IMR-90 (cell line): ENCODE results near the gene URAD. TPM values are rescaled to one million over a fixed set of nuclear protein-coding genes. Genes with fewer than 3 reads are reported as not detected.

Source experiments
- ATAC-seq: fragments of 200-7000 bp; cut with Tn5 transposase; 2 replicates; pipeline ENCODE4 v1.9.1; 2020; ENCODE audit warnings: low read depth, mild to moderate bottlenecking, moderate library complexity
- BruUV-seq: library from RNA; stranded (reverse); fragments of 400-500 nt; replicated peaks from 2 replicates; lab custom pipeline; 2021; lab: Mats Ljungman, UMichigan
- CTCF ChIA-PET: fragments of 300-600 bp; formaldehyde crosslinking; extraction: SDS; loops from one replicate; lab custom pipeline; 2021; ENCODE audit warnings: antibody characterized with exemption; lab: Yijun Ruan, JAX
- POLR2A ChIA-PET: fragments of 300-600 bp; sonication (Branson Sonifier 250); formaldehyde crosslinking; loops from one replicate; lab custom pipeline; 2022; ENCODE audit warnings: antibody characterized with exemption; ENCODE audit not compliant: unreplicated experiment; lab: Charles Lee
- DNase-seq: peaks from one replicate; pipeline ENCODE4 v3.0.0; 2013
- H2AFZ ChIP-seq: replicated peaks from 2 replicates; pipeline ENCODE3; 2013; ENCODE audit warnings: low read length, mild to moderate bottlenecking; ENCODE audit not compliant: poor library complexity
- H2AK5ac ChIP-seq: 2 replicates; pipeline ENCODE4 v1.6.1; 2013; ENCODE audit warnings: low read depth, low read length, inconsistent platforms
- H2AK9ac ChIP-seq: replicated peaks from 2 replicates; pipeline ENCODE3; 2013; ENCODE audit warnings: mild to moderate bottlenecking, low read depth, low read length, moderate library complexity; ENCODE audit not compliant: poor library complexity
- H2BK120ac ChIP-seq: 2 replicates; pipeline ENCODE4 v1.6.1; 2013; ENCODE audit warnings: low read depth, low read length, inconsistent platforms
- H2BK15ac ChIP-seq: 3 replicates; pipeline ENCODE4 v1.6.1; 2013; ENCODE audit warnings: low read depth, low read length, inconsistent platforms
- H2BK20ac ChIP-seq: 2 replicates; pipeline ENCODE4 v1.6.1; 2013; ENCODE audit warnings: low read depth, mild to moderate bottlenecking, inconsistent platforms, low read length, moderate library complexity
- H2BK5ac ChIP-seq: 2 replicates; pipeline ENCODE4 v1.6.1; 2013; ENCODE audit warnings: mild to moderate bottlenecking, low read depth, low read length, inconsistent platforms; ENCODE audit not compliant: poor library complexity, severe bottlenecking
- H3K14ac ChIP-seq: replicated peaks from 2 replicates; pipeline ENCODE4 v1.6.1; 2013; ENCODE audit warnings: low read depth, low read length, inconsistent platforms
- H3K18ac ChIP-seq: 2 replicates; pipeline ENCODE4 v1.6.1; 2013; ENCODE audit warnings: low read depth, low read length, control low read depth
- H3K23ac ChIP-seq: 2 replicates; pipeline ENCODE4 v1.6.1; 2013; ENCODE audit warnings: low read depth, low read length, inconsistent platforms
- H3K27ac ChIP-seq: 2 replicates; pipeline ENCODE4 v1.5.1; 2013; ENCODE audit warnings: mild to moderate bottlenecking, control low read depth, low read length; ENCODE audit not compliant: insufficient read depth
- H3K27me3 ChIP-seq: 2 replicates; pipeline ENCODE4 v1.6.1; 2013; ENCODE audit warnings: low read length; ENCODE audit not compliant: control insufficient read depth, insufficient read depth
- H3K36me3 ChIP-seq: 2 replicates; pipeline ENCODE4 v1.6.1; 2013; ENCODE audit warnings: low read length, mixed read lengths; ENCODE audit not compliant: control insufficient read depth, insufficient read depth
- H3K4ac ChIP-seq: 2 replicates; pipeline ENCODE4 v1.6.1; 2013; ENCODE audit warnings: low read depth, low read length, inconsistent platforms
- H3K4me1 ChIP-seq: 2 replicates; pipeline ENCODE4 v1.6.1; 2013; ENCODE audit warnings: low read length, mixed read lengths; ENCODE audit not compliant: control insufficient read depth, insufficient read depth
- H3K4me2 ChIP-seq: 2 replicates; pipeline ENCODE4 v1.6.1; 2013; ENCODE audit warnings: low read depth, mild to moderate bottlenecking, control low read depth, low read length, moderate library complexity
- H3K4me3 ChIP-seq: 2 replicates; pipeline ENCODE4 v1.5.1; 2013; ENCODE audit warnings: low read depth, mild to moderate bottlenecking, control low read depth, low read length, moderate library complexity; ENCODE audit not compliant: insufficient read depth
- H3K56ac ChIP-seq: 2 replicates; pipeline ENCODE4 v1.6.1; 2013; ENCODE audit warnings: low read length, inconsistent platforms; ENCODE audit not compliant: insufficient read depth; ENCODE audit errors: extremely low read depth
- H3K79me1 ChIP-seq, 2 experiments: 2 replicates each; pipeline ENCODE4 v1.6.1; 2013; ENCODE audit warnings: low read length in 2 of 2, inconsistent platforms in 1 of 2, low read depth in 1 of 2
- H3K9ac ChIP-seq: 2 replicates; pipeline ENCODE4 v1.6.1; 2013; ENCODE audit warnings: low read depth, low read length, control low read depth
- H3K9me1 ChIP-seq: 2 replicates; pipeline ENCODE4 v1.6.1; 2013; ENCODE audit warnings: low read length, inconsistent platforms; ENCODE audit not compliant: insufficient read depth
- H3K9me3 ChIP-seq: 2 replicates; pipeline ENCODE4 v1.6.1; 2013; ENCODE audit warnings: low read length; ENCODE audit not compliant: control insufficient read depth, insufficient read depth
- H4K20me1 ChIP-seq: 2 replicates; pipeline ENCODE4 v1.6.1; 2013; ENCODE audit warnings: low read length, inconsistent platforms; ENCODE audit not compliant: insufficient read depth
- H4K5ac ChIP-seq: 2 replicates; pipeline ENCODE4 v1.6.1; 2013; ENCODE audit warnings: mild to moderate bottlenecking, low read depth, low read length, control low read depth
- H4K8ac ChIP-seq, 2 experiments: 2 replicates each; pipeline ENCODE4 v1.6.1; 2013; ENCODE audit warnings: low read depth in 2 of 2, low read length in 2 of 2, control low read depth in 1 of 2, inconsistent platforms in 1 of 2
- H4K91ac ChIP-seq: 2 replicates; pipeline ENCODE4 v1.6.1; 2013; ENCODE audit warnings: low read depth, low read length, inconsistent platforms; ENCODE audit not compliant: insufficient read depth
- NFE2L2 ChIP-seq: fragments of 150-350 bp; IDR thresholded peaks from 2 replicates; pipeline ENCODE4 v1.6.1; 2016; ENCODE audit warnings: low read depth, mild to moderate bottlenecking, low read length
- RFX5 ChIP-seq: IDR thresholded peaks from 2 replicates; pipeline ENCODE4 v1.8.0; 2012; ENCODE audit warnings: low read depth, mild to moderate bottlenecking, low read length, moderate library complexity
- SMC3 ChIP-seq: fragments of 150-350 bp; IDR thresholded peaks from 2 replicates; pipeline ENCODE4 v1.6.1; 2016; ENCODE audit warnings: low read depth, mild to moderate bottlenecking, antibody characterized with exemption, low read length, moderate library complexity
- WGBS, 2 experiments: methylation state at CpG; one replicate each; pipeline versions ENCODE4 v1.1.5 to v1.1.7; 2013; ENCODE audit warnings: missing lambda C conversion rate in 2 of 2; ENCODE audit not compliant: insufficient read length in 1 of 2; ENCODE audit errors: extremely low coverage in 2 of 2; 5-methylcytosine and 5-hydroxymethylcytosine counted together
- dilution Hi-C: fragments of 300-500 bp; cut with HindIII; formaldehyde crosslinking; loops from one replicate; pipeline ENCODE4 v1.14.3; 2018; ENCODE audit warnings: low sequenced_read_pairs; ENCODE audit not compliant: unreplicated experiment
- in situ Hi-C: fragments of 300-500 bp; cut with MboI; formaldehyde crosslinking; loops from 3 replicates; pipeline ENCODE4 v1.14.3; 2019; ENCODE audit warnings: low sequenced_read_pairs, inconsistent platforms, mixed read lengths
- intact Hi-C: fragments of 100-400 bp; cut with micrococcal nuclease; formaldehyde crosslinking; loops from 2 replicates; pipeline ENCODE4 v1.10.0; 2022
- polyA plus RNA-seq, 3 experiments: library from polyadenylated mRNA; depleted of rRNA; stranded (reverse); fragments of >200 nt; gene quantifications; 2 replicates each; pipeline ENCODE4 v1.2.3, GENCODE V29; 2012; ENCODE audit warnings: low replicate concordance in 1 of 3
- total RNA-seq: library from RNA; depleted of rRNA; stranded (reverse); fragments of >200 nt; gene quantifications from 2 replicates; pipeline ENCODE4 v1.2.3, GENCODE V29; 2012
- TF ChIP-seq, protein P1 (sequence below): fragments of 150-350 bp; IDR thresholded peaks from 2 replicates; pipeline ENCODE4 v1.6.1; 2017; ENCODE audit warnings: mild to moderate bottlenecking, antibody characterized with exemption, low read length, low read depth

The URAD gene
- total and polyA plus RNA-seq, 2 of the 4 experiments (the other 2 are of a cell fraction): not detected

DNA sequence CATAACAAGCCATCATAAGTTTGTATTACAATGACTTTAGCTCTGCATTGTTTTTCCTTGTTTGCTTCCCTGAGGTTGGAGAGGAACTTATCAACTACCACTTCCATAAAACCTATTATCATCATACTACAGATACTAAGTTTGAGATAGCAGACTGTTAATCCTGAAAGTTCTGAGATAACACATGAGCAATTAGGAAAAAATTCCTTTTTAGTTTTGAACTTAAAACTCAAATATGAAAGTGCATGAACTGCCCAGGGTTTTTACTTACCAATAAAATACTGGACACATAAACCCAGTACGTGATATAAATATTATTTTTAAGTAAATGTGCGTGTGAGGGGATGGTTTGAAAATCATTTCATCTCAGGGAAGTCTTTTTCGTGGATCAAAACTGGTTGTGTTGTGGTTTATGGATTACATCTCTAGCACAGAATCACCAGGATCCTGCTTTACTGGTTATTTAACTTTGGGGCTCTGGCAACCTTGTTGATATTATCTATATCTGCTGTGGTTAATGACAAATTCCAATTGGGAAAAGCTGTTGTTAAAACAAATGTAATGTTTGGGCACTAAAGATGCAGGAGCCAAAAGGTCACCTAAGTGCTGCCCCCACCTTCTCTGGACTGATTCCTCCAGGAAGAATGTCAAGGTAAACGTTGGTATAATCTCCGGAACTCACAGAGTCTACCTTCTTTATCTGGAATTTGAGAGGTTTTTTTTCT, 31.8 kb downstream of the URAD start:
- no peaks in the 10 kb centered on the region for H4K20me1 ChIP-seq
- H3K9ac ChIP-seq: no peak overlapping the region
- H2AK9ac ChIP-seq: no peak overlapping the region
- H3K4me1 ChIP-seq: peaks cover 3% of the 10 kb centered on the region; the same call in 1 of the 2 replicates
- no peak for TF ChIP-seq NFE2L2
- no peak for TF ChIP-seq RFX5
- no peak for TF ChIP-seq SMC3
- TF ChIP-seq, protein P1, sequence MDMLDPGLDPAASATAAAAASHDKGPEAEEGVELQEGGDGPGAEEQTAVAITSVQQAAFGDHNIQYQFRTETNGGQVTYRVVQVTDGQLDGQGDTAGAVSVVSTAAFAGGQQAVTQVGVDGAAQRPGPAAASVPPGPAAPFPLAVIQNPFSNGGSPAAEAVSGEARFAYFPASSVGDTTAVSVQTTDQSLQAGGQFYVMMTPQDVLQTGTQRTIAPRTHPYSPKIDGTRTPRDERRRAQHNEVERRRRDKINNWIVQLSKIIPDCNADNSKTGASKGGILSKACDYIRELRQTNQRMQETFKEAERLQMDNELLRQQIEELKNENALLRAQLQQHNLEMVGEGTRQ: no peak
- in situ Hi-C loops: no loop called here
- H3K27ac ChIP-seq: no peak overlapping the region
- no TSS peak for BruUV-seq
- H3K56ac ChIP-seq: no peak overlapping the region
- no peak overlapping the region for H3K4me2 ChIP-seq
- DNase-seq (no peak), ATAC-seq (no peak)
- H3K23ac ChIP-seq: no peak overlapping the region
- H3K36me3 ChIP-seq: no peaks in the 10 kb centered on the region
- H3K27me3 ChIP-seq: peaks cover 78% of the 10 kb centered on the region
- no peak overlapping the region for H4K5ac ChIP-seq
- H3K14ac ChIP-seq: no peak overlapping the region
- H2AK5ac ChIP-seq: no peak overlapping the region
- H3K4me3 ChIP-seq: no peak overlapping the region
- H3K9me1 ChIP-seq: no peaks in the 10 kb centered on the region
- ChIA-PET CTCF (interaction anchor here (0.6 to 0.9 kb wide), 2 partner anchors 595 to 1144 kb away, joined by 3 to 5 read pairs; no protein-coding TSS in a partner anchor), POLR2A (no interaction called here)
- H2BK15ac ChIP-seq: no peak overlapping the region
- no peak overlapping the region for H3K4ac ChIP-seq
- H3K9me3 ChIP-seq: no peaks in the 10 kb centered on the region
- no peak overlapping the region for H2AFZ ChIP-seq
- H2BK20ac ChIP-seq: no peak overlapping the region
- no peak overlapping the region for H4K8ac ChIP-seq
- no peak overlapping the region for H2BK5ac ChIP-seq
- no peak overlapping the region for H3K18ac ChIP-seq
- H2BK120ac ChIP-seq: no peak overlapping the region
- intact Hi-C loops: loop anchor here (10.0 kb wide), 1 partner anchor 582 kb away; no protein-coding TSS in a partner anchor
- dilution Hi-C loops: no loop called here
- no CpG with 5 or more reads among the region's 5 CpGs for WGBS, 2 experiments
- no peaks in the 10 kb centered on the region for H3K79me1 ChIP-seq
- H4K91ac ChIP-seq: no peak overlapping the region
